Mesendoderm (in vitro differentiated cells): ENCODE results near the gene S100A6.

Source experiments
- DNase-seq: peaks from one replicate; pipeline ENCODE4 v3.0.0; 2013
- H2AK5ac ChIP-seq: 2 replicates; pipeline ENCODE4 v1.6.1; 2013; ENCODE audit warnings: low read length, inconsistent platforms
- H2BK120ac ChIP-seq: 2 replicates; pipeline ENCODE4 v1.6.1; 2013; ENCODE audit warnings: low read depth, mild to moderate bottlenecking, low read length, moderate library complexity, mixed read lengths
- H2BK15ac ChIP-seq: replicated peaks from 2 replicates; pipeline ENCODE4 v1.6.1; 2013; ENCODE audit warnings: low read depth, mild to moderate bottlenecking, moderate library complexity
- H2BK5ac ChIP-seq: 2 replicates; pipeline ENCODE4 v1.6.1; 2013; ENCODE audit warnings: low read length, inconsistent platforms
- H3K18ac ChIP-seq: 2 replicates; pipeline ENCODE4 v1.6.1; 2013; ENCODE audit warnings: mild to moderate bottlenecking, low read length, mixed read lengths
- H3K23ac ChIP-seq: one replicate; pipeline ENCODE4 v1.6.1; 2013; ENCODE audit warnings: low read length
- H3K27ac ChIP-seq: 2 replicates; pipeline ENCODE4 v1.5.1; 2013; ENCODE audit warnings: low read depth, mild to moderate bottlenecking, inconsistent platforms, low read length, moderate library complexity
- H3K27me3 ChIP-seq: 2 replicates; pipeline ENCODE4 v1.6.1; 2013; ENCODE audit warnings: low read length, control low read depth, mild to moderate bottlenecking, inconsistent platforms; ENCODE audit not compliant: insufficient read depth, poor library complexity
- H3K36me3 ChIP-seq: 2 replicates; pipeline ENCODE4 v1.6.1; 2013; ENCODE audit warnings: low read length, inconsistent platforms; ENCODE audit not compliant: control insufficient read depth, insufficient read depth
- H3K4ac ChIP-seq: one replicate; pipeline ENCODE4 v1.6.1; 2013; ENCODE audit warnings: low read depth, mild to moderate bottlenecking, low read length, moderate library complexity
- H3K4me1 ChIP-seq: 2 replicates; pipeline ENCODE4 v1.6.1; 2013; ENCODE audit warnings: low read depth, low read length, inconsistent platforms; ENCODE audit not compliant: control insufficient read depth
- H3K4me2 ChIP-seq: 2 replicates; pipeline ENCODE4 v1.6.1; 2013; ENCODE audit warnings: low read length
- H3K4me3 ChIP-seq: 2 replicates; pipeline ENCODE4 v1.5.1; 2013; ENCODE audit warnings: mild to moderate bottlenecking, low read length
- H3K56ac ChIP-seq: one replicate; pipeline ENCODE4 v1.6.1; 2013; ENCODE audit warnings: low read length
- H3K79me1 ChIP-seq: 2 replicates; pipeline ENCODE4 v1.6.1; 2013; ENCODE audit warnings: low read length, inconsistent platforms
- H3K79me2 ChIP-seq: 2 replicates; pipeline ENCODE4 v1.6.1; 2013; ENCODE audit warnings: mild to moderate bottlenecking, low read length; ENCODE audit not compliant: control insufficient read depth, insufficient read depth
- H3K9ac ChIP-seq: 2 replicates; pipeline ENCODE4 v1.6.1; 2013; ENCODE audit warnings: low read length, inconsistent platforms
- H4K5ac ChIP-seq: one replicate; pipeline ENCODE4 v1.6.1; 2013; ENCODE audit warnings: low read length
- H4K8ac ChIP-seq: one replicate; pipeline ENCODE4 v1.6.1; 2013; ENCODE audit warnings: low read depth, mild to moderate bottlenecking, control low read depth, low read length, moderate library complexity
- WGBS: extraction: QIAGEN DNeasy Blood & Tissue Kit; methylation state at CpG from one replicate; pipeline ENCODE4 v1.1.7; 2013; ENCODE audit warnings: low lambda C conversion rate, missing lambda C conversion rate; ENCODE audit not compliant: insufficient coverage; ENCODE audit errors: extremely low coverage; 5-methylcytosine and 5-hydroxymethylcytosine counted together

The S100A6 gene

DNA sequence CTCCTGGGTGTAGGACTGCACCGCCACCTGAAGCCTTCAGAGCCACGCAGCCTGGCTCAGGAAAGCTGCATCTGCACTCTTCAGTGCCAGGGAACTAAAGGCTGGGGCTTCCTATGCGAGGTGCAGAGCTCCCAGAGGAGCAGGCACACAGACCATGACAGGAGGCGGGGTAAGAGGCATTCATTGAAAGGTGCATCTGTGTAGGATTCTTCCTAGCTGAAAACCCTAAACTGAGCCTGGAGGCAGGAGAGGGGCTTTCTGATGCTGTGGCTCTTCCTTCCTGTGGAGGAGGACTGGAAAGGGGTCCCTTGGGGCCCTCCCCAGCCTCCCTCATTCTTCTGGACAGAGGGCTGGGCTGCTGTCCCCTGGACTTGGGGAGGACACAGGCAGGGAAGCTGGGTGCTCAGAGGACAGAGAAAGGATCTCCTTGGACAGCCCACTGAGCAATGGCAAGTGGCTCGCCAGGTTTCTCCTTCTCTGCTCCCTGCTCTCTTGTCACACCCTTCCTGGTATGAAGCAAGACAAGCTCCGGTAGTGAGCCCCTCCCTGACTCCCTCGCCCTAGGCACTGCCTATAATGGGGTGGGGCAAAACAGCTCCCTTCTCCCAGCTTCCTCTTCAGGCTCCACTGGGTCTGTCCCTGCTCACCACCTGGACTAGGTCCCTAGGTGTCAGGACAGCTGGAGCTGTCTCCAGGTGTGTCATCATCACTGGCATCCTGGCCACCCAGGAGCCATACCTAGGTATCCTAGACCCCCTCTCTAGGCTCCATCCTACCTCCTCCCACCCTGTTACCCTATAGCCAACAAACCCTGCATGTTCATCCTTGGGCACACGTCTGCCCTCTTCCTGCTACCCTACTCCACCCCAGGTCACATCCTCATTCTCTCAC is 20.0 kb downstream of the S100A6 start:
- Histone ChIP-seq H3K79me1 (no peaks in the 10 kb centered on the region), H3K27ac (no peak overlapping the region), H4K5ac (no peak overlapping the region), H3K23ac (no peak overlapping the region), H3K4me1 (peaks cover 2% of the 10 kb centered on the region), H4K8ac (no peak overlapping the region), H3K79me2 (no peaks in the 10 kb centered on the region), H2BK15ac (no peak overlapping the region), H2BK120ac (no peak overlapping the region), H3K4ac (no peak overlapping the region), H2BK5ac (no peak overlapping the region), H3K18ac (no peak overlapping the region), H3K27me3 (no peaks in the 10 kb centered on the region), H3K56ac (no peak overlapping the region), H3K4me3 (no peak overlapping the region), H3K9ac (no peak overlapping the region), H3K36me3 (no peaks in the 10 kb centered on the region), H3K4me2 (no peak overlapping the region), H2AK5ac (no peak overlapping the region)
- no peak for DNase-seq
- no CpG with 5 or more reads among the region's 8 CpGs for WGBS

GRCh38 chr1:153513666-153514065 is 22.1 kb downstream of the S100A6 start:
- H3K79me1 ChIP-seq: no peaks in the 10 kb centered on the region
- H3K4ac ChIP-seq: no peak overlapping the region
- H3K4me3 ChIP-seq: no peak overlapping the region
- H3K79me2 ChIP-seq: no peaks in the 10 kb centered on the region
- H4K8ac ChIP-seq: no peak overlapping the region
- no peaks in the 10 kb centered on the region for H3K36me3 ChIP-seq
- H3K9ac ChIP-seq: no peak overlapping the region
- H3K4me1 ChIP-seq: no peaks in the 10 kb centered on the region
- no peak overlapping the region for H4K5ac ChIP-seq
- no peaks in the 10 kb centered on the region for H3K27me3 ChIP-seq
- H3K18ac ChIP-seq: no peak overlapping the region
- no peak overlapping the region for H3K27ac ChIP-seq
- H3K23ac ChIP-seq: no peak overlapping the region
- no peak overlapping the region for H2BK120ac ChIP-seq
- no peak overlapping the region for H3K4me2 ChIP-seq
- H3K56ac ChIP-seq: no peak overlapping the region
- H2BK15ac ChIP-seq: no peak overlapping the region
- no CpG with 5 or more reads among the region's 7 CpGs for WGBS
- no peak overlapping the region for H2BK5ac ChIP-seq
- H2AK5ac ChIP-seq: no peak overlapping the region
- DNase-seq: no peak

DNA sequence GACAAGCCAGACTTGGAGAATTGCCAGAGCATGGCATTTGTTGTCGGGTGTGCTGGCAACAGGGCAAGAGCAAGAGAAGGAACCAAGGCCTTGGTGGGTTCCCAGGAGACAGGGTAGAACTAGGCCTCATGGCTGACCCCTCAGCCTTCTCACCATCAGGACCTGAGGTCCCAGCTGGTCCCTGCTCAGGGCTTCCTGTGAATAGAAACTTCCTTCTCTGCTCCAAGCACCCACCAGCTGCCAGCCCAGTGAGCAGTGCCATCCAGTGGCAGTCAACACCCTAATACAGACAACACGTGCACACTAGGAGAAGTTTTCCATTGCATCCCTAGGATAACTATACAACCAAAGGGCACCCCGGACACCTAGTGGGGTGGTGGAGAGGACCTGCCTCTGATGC is 22.8 kb downstream of the S100A6 start:
- no peak overlapping the region for H3K4ac ChIP-seq
- no peak overlapping the region for H3K18ac ChIP-seq
- no peak overlapping the region for H3K4me3 ChIP-seq
- DNase-seq: no peak
- H3K4me2 ChIP-seq: no peak overlapping the region
- H3K4me1 ChIP-seq: no peaks in the 10 kb centered on the region
- H2BK5ac ChIP-seq: no peak overlapping the region
- no peak overlapping the region for H4K8ac ChIP-seq
- no CpG with 5 or more reads among the region's 3 CpGs for WGBS
- H3K56ac ChIP-seq: no peak overlapping the region
- H4K5ac ChIP-seq: no peak overlapping the region
- no peaks in the 10 kb centered on the region for H3K79me2 ChIP-seq
- no peaks in the 10 kb centered on the region for H3K79me1 ChIP-seq
- no peak overlapping the region for H3K9ac ChIP-seq
- H2BK15ac ChIP-seq: no peak overlapping the region
- no peaks in the 10 kb centered on the region for H3K36me3 ChIP-seq
- H2AK5ac ChIP-seq: no peak overlapping the region
- H3K27ac ChIP-seq: no peak overlapping the region
- no peak overlapping the region for H2BK120ac ChIP-seq
- H3K27me3 ChIP-seq: no peaks in the 10 kb centered on the region
- no peak overlapping the region for H3K23ac ChIP-seq

- Histone ChIP-seq H2BK120ac (no peak overlapping the region), H3K27ac (no peak overlapping the region), H3K27me3 (no peaks in the 10 kb centered on the region), H3K56ac (no peak overlapping the region), H3K4me2 (no peak overlapping the region), H3K4me3 (no peak overlapping the region), H3K23ac (no peak overlapping the region), H3K4me1 (no peaks in the 10 kb centered on the region), H3K4ac (no peak overlapping the region), H2AK5ac (no peak overlapping the region), H3K18ac (no peak overlapping the region), H3K79me2 (no peaks in the 10 kb centered on the region), H3K9ac (no peak overlapping the region), H2BK15ac (no peak overlapping the region), H3K36me3 (no peaks in the 10 kb centered on the region), H4K5ac (no peak overlapping the region), H2BK5ac (no peak overlapping the region), H3K79me1 (no peaks in the 10 kb centered on the region), H4K8ac (no peak overlapping the region)
- DNase-seq: peak; percentile 87
- WGBS: no CpG with 5 or more reads among the region's 7 CpGs
Observed at GRCh38 chr1:153510984-153511410, 24.8 kb downstream of the S100A6 start.

DNA sequence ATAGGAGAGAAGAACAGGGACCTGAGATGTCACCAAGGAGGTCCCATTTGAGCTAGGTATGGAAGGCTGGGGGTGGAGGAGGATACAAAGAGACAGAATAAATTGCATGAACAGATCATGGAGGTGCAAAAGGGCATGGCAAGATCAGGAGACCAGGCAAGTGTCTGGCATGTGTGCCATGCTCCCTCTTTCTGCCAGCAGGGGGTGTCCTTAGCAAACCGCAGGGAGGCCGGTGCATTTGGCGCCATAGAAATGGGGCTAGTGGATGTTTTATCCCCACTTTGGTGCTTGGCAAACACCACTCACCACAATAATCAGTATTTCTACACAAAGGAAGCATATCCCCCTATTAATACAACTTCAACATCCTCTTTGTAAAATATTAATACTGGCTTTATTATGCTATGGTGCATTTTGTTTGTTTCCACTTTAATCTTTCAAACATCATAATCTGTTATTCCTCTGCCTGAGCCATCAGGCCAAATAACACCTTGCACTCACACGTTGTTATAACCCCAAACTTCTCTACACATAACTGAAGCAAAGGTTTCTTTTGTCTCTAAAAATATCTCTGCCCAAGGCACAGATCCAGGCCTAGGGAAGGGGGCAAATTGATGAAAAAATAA is 25.9 kb downstream of the S100A6 start:
- H3K4ac ChIP-seq: no peak overlapping the region
- no peak overlapping the region for H4K8ac ChIP-seq
- H3K79me1 ChIP-seq: no peaks in the 10 kb centered on the region
- no peak overlapping the region for H3K18ac ChIP-seq
- WGBS: no CpG with 5 or more reads among the region's 4 CpGs
- H2BK120ac ChIP-seq: no peak overlapping the region
- no peak overlapping the region for H3K56ac ChIP-seq
- no peak overlapping the region for H3K9ac ChIP-seq
- H3K4me3 ChIP-seq: no peak overlapping the region
- no peaks in the 10 kb centered on the region for H3K4me1 ChIP-seq
- no peaks in the 10 kb centered on the region for H3K79me2 ChIP-seq
- H2AK5ac ChIP-seq: no peak overlapping the region
- H2BK15ac ChIP-seq: no peak overlapping the region
- no peak overlapping the region for H3K23ac ChIP-seq
- H4K5ac ChIP-seq: no peak overlapping the region
- no peaks in the 10 kb centered on the region for H3K27me3 ChIP-seq
- no peak overlapping the region for H3K4me2 ChIP-seq
- DNase-seq: no peak
- H3K36me3 ChIP-seq: no peaks in the 10 kb centered on the region
- H2BK5ac ChIP-seq: no peak overlapping the region
- no peak overlapping the region for H3K27ac ChIP-seq
